GM23338 (cell line): Measurements from ENCODE around the gene CCSAP.
"Not testable (repeated sequence)": the region's sequence is repeated elsewhere in the genome, so short reads cannot be mapped to it uniquely, and the experiment has no call there.

Experiments
- CTCF ChIP-seq, 2 experiments: fragments of 200-600 bp in 1 of 2; sonication (generic) in 1 of 2; conservative IDR thresholded peaks; 2 replicates each; pipeline versions ENCODE4 v1.5.1 to v1.6.1; 2016 to 2017; ENCODE audit warnings: antibody characterized with exemption in 2 of 2, low read depth in 2 of 2, mild to moderate bottlenecking in 2 of 2, moderate library complexity in 1 of 2
- ETS1 ChIP-seq: IDR thresholded peaks from 2 replicates; pipeline ENCODE4 v1.6.1; 2016; ENCODE audit warnings: antibody characterized with exemption
- EZH2 ChIP-seq: fragments of 200-600 bp; sonication (generic); IDR thresholded peaks from one replicate; pipeline ENCODE4 v1.8.0; 2017; ENCODE audit warnings: antibody characterized with exemption, mild to moderate bottlenecking, low read depth; ENCODE audit not compliant: unreplicated experiment
- POLR2AphosphoS5 ChIP-seq: IDR thresholded peaks from 2 replicates; pipeline ENCODE4 v1.6.1; 2016; ENCODE audit warnings: antibody characterized with exemption, low read depth
- TF ChIP-seq, protein P1 (sequence below): IDR thresholded peaks from one replicate; pipeline ENCODE4 v1.6.1; 2018; ENCODE audit warnings: antibody characterized with exemption; ENCODE audit not compliant: unreplicated experiment

- not testable (repeated sequence) for TF ChIP-seq CTCF (conservative IDR thresholded peaks at IDR 0.05; ENCODE audit: low read depth in 2 of 2); EZH2; POLR2AphosphoS5; ETS1
- TF ChIP-seq, protein P1, sequence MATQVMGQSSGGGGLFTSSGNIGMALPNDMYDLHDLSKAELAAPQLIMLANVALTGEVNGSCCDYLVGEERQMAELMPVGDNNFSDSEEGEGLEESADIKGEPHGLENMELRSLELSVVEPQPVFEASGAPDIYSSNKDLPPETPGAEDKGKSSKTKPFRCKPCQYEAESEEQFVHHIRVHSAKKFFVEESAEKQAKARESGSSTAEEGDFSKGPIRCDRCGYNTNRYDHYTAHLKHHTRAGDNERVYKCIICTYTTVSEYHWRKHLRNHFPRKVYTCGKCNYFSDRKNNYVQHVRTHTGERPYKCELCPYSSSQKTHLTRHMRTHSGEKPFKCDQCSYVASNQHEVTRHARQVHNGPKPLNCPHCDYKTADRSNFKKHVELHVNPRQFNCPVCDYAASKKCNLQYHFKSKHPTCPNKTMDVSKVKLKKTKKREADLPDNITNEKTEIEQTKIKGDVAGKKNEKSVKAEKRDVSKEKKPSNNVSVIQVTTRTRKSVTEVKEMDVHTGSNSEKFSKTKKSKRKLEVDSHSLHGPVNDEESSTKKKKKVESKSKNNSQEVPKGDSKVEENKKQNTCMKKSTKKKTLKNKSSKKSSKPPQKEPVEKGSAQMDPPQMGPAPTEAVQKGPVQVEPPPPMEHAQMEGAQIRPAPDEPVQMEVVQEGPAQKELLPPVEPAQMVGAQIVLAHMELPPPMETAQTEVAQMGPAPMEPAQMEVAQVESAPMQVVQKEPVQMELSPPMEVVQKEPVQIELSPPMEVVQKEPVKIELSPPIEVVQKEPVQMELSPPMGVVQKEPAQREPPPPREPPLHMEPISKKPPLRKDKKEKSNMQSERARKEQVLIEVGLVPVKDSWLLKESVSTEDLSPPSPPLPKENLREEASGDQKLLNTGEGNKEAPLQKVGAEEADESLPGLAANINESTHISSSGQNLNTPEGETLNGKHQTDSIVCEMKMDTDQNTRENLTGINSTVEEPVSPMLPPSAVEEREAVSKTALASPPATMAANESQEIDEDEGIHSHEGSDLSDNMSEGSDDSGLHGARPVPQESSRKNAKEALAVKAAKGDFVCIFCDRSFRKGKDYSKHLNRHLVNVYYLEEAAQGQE, result not testable (repeated sequence)
These were observed 35.2 kb upstream of the CCSAP start for GRCh38 chr1:229378035-229378434.
